Breast epithelium (tissue), 4 donors: ENCODE results near the gene PEX7. TPM values are rescaled to one million over a fixed set of nuclear protein-coding genes. Genes with fewer than 3 reads are reported as not detected.

Experiments used
- DNase-seq, 2 donors: peaks; one replicate each; pipeline ENCODE4 v3.0.0-alpha.2; 2019; ENCODE audit warnings: low spot score in 2 of 2
- H3K27ac ChIP-seq, 2 donors: fragments of 200-600 bp; sonication (generic) in 1 of 2; one replicate each; pipeline ENCODE4 v1.5.1; 2016 to 2019; ENCODE audit warnings: mild to moderate bottlenecking in 1 of 2
- H3K27me3 ChIP-seq, 2 donors: fragments of 200-600 bp; sonication (generic) in 1 of 2; one replicate each; pipeline versions ENCODE4 v1.5.1 to v1.6.0; 2017 to 2019; ENCODE audit warnings: control low read depth in 1 of 2, mild to moderate bottlenecking in 1 of 2
- H3K36me3 ChIP-seq: fragments of 200-600 bp; one replicate; pipeline ENCODE4 v1.5.1; 2019
- H3K4me1 ChIP-seq, 2 donors: fragments of 200-600 bp; sonication (generic); one replicate each; pipeline ENCODE4 v1.5.1; 2016 to 2019; ENCODE audit warnings: control low read depth in 1 of 2
- H3K4me3 ChIP-seq, 3 donors: fragments of 200-600 bp; sonication (generic); 1 replicate in 2 of 3; 2 replicates in 1 of 3; pipeline ENCODE4 v1.5.1; 2016 to 2019; ENCODE audit warnings: mild to moderate bottlenecking in 3 of 3, moderate library complexity in 2 of 3
- H3K9me3 ChIP-seq, 2 donors: fragments of 200-600 bp; sonication (generic) in 1 of 2; one replicate each; pipeline ENCODE4 v1.5.1; 2016 to 2019; ENCODE audit warnings: control low read depth in 1 of 2
- CTCF ChIP-seq, 3 donors: fragments of 450-650 bp; IDR thresholded peaks; one replicate each; pipeline ENCODE4 v1.5.1; 2016 to 2017; ENCODE audit warnings: antibody characterized with exemption in 3 of 3, mild to moderate bottlenecking in 3 of 3, moderate library complexity in 3 of 3
- POLR2A ChIP-seq: fragments of 450-650 bp; IDR thresholded peaks from one replicate; pipeline ENCODE4 v1.6.1; 2016; ENCODE audit warnings: antibody characterized with exemption, mild to moderate bottlenecking, moderate library complexity
- POLR2AphosphoS5 ChIP-seq, 3 donors: sonication (generic); formaldehyde crosslinking; IDR thresholded peaks; one replicate each; pipeline ENCODE4 v1.6.1; 2017; ENCODE audit warnings: antibody characterized with exemption in 3 of 3
- intact Hi-C: fragments of 100-400 bp; cut with DNase I; formaldehyde crosslinking; loops from one replicate; pipeline ENCODE4 v1.15.1; 2023; ENCODE audit warnings: low total_unique reads
- total RNA-seq, 3 donors: library from RNA; depleted of rRNA; stranded (reverse); fragments of >200 nt; gene quantifications; one replicate each; pipeline ENCODE4 v1.1.0, GENCODE V29; 2016

PEX7 gene
- 10 to 100 TPM in 2 of 3 donors, 1 to 10 TPM in 1; 8.2 to 20.0 (median 19.3) TPM for total RNA-seq

- peak; percentile 37 to 56 (median 43) for TF ChIP-seq CTCF (IDR thresholded peaks at IDR 0.05)
- peak; percentile 55 for TF ChIP-seq POLR2A
- TF ChIP-seq POLR2AphosphoS5 (IDR thresholded peaks at IDR 0.05) = peak; percentile 9 to 73 (median 38)
- Histone ChIP-seq H3K27ac (peak within 1 kb of the TSS; percentile 93 to 97), H3K36me3 (no peaks in the 10 kb centered on the region), H3K4me3 (peak within 1 kb of the TSS; percentile 63 to 88 (median 73)), H3K4me1 (peaks cover 0 to 4% of the 10 kb centered on the region in 2 donors), H3K27me3 (no peaks in the 10 kb centered on the region), H3K9me3 (no peaks in the 10 kb centered on the region)
- DNase-seq = peak; percentile 84 to 90
- intact Hi-C loops = no loop called here
Observed at GRCh38 chr6:136822376-136823127, at the start of gene PEX7. TSS of gene PEX7 (plus strand) at chr6:136822592. CDS start at chr6:136822666, 74 bp downstream.

GRCh38 chr6:136772685-136773472, 49.5 kb upstream of the PEX7 start:
- H3K4me1 ChIP-seq = no peaks in the 10 kb centered on the region
- DNase-seq = no peak
- TF ChIP-seq POLR2A (no peak), CTCF (IDR thresholded peaks at IDR 0.05) (no peak), POLR2AphosphoS5 (IDR thresholded peaks at IDR 0.05) (no peak)
- H3K9me3 ChIP-seq = no peaks in the 10 kb centered on the region
- no peaks in the 10 kb centered on the region for H3K36me3 ChIP-seq
- H3K4me3 ChIP-seq = no peak overlapping the region
- intact Hi-C loops = no loop called here
- H3K27ac ChIP-seq = peak overlapping the region in 1 of 2 donors; percentile 16
- no peaks in the 10 kb centered on the region for H3K27me3 ChIP-seq

- Histone ChIP-seq H3K36me3 (no peaks in the 10 kb centered on the region), H3K9me3 (no peaks in the 10 kb centered on the region), H3K27ac (no peak overlapping the region), H3K27me3 (no peaks in the 10 kb centered on the region), H3K4me1 (no peaks in the 10 kb centered on the region), H3K4me3 (no peak overlapping the region)
- no peak for DNase-seq
- TF ChIP-seq CTCF (IDR thresholded peaks at IDR 0.05) (no peak), POLR2A (no peak), POLR2AphosphoS5 (IDR thresholded peaks at IDR 0.05) (no peak)
- intact Hi-C loops = no loop called here
Observed at GRCh38 chr6:136773473-136773796, 49.0 kb upstream of the PEX7 start.

GRCh38 chr6:136774228-136775041, 48.0 kb upstream of the PEX7 start:
- Histone ChIP-seq H3K9me3 (no peaks in the 10 kb centered on the region), H3K36me3 (no peaks in the 10 kb centered on the region), H3K4me1 (no peaks in the 10 kb centered on the region), H3K4me3 (no peak overlapping the region), H3K27me3 (no peaks in the 10 kb centered on the region), H3K27ac (peak overlapping the region in 1 of 2 donors; percentile 39)
- DNase-seq = no peak
- intact Hi-C loops = no loop called here
- TF ChIP-seq POLR2A (no peak), CTCF (IDR thresholded peaks at IDR 0.05) (no peak), POLR2AphosphoS5 (IDR thresholded peaks at IDR 0.05) (no peak)
